T-helper 17 cell (primary cell): ENCODE measurements around the gene RRP12. TPM values are rescaled to one million over a fixed set of nuclear protein-coding genes. Genes with fewer than 3 reads are reported as not detected.

Experiments used
- ATAC-seq: fragments of 150-1000 bp; cut with Tn5 transposase; 2 replicates; pipeline ENCODE4 v1.10.0; 2021; ENCODE audit warnings: mild to moderate bottlenecking, moderate library complexity
- DNase-seq, 3 donors: peaks; one replicate each; pipeline versions ENCODE4 v3.0.0 to v3.0.0-alpha.2; 2020 to 2021
- H3K9me3 ChIP-seq: one replicate; pipeline ENCODE4 v1.7.0; 2013; ENCODE audit warnings: low read length, mild to moderate bottlenecking; ENCODE audit not compliant: control insufficient read depth, poor library complexity, severe bottlenecking
- H3K27ac Mint-ChIP-seq: one replicate; pipeline ENCODE4 v1.8.0; 2022; ENCODE audit warnings: mild to moderate bottlenecking, moderate library complexity, mixed read lengths
- H3K27me3 Mint-ChIP-seq: one replicate; pipeline ENCODE4 v1.8.0; 2022; ENCODE audit warnings: mixed read lengths
- H3K36me3 Mint-ChIP-seq: one replicate; pipeline ENCODE4 v1.8.0; 2022; ENCODE audit warnings: low read depth, mixed read lengths
- H3K4me1 Mint-ChIP-seq: one replicate; pipeline ENCODE4 v1.8.0; 2022; ENCODE audit warnings: mild to moderate bottlenecking, mixed read lengths
- H3K4me3 Mint-ChIP-seq: one replicate; pipeline ENCODE4 v1.8.0; 2022; ENCODE audit warnings: mild to moderate bottlenecking, moderate library complexity, mixed read lengths
- total RNA-seq, 4 donors: library from RNA in 2 of 4; stranded (reverse) in 2 of 4; gene quantifications; one replicate each; pipeline ENCODE4 v1.2.3 and lab custom pipeline; 2022 to 2026

RRP12 gene
- total RNA-seq, 2 donors from 2014 or later, result 138 to 231 TPM

- peaks cover 8% of the 10 kb centered on the region for H3K4me1 Mint-ChIP-seq
- H3K9me3 ChIP-seq, result no peaks in the 10 kb centered on the region
- no peaks in the 10 kb centered on the region for H3K36me3 Mint-ChIP-seq
- H3K27ac Mint-ChIP-seq, result peak overlapping the region; percentile 97
- no peaks in the 10 kb centered on the region for H3K27me3 Mint-ChIP-seq
- DNase-seq (no peak), ATAC-seq (no peak)
- H3K4me3 Mint-ChIP-seq, result peak overlapping the region; percentile 92
Observed at GRCh38 chr10:97399843-97400545, 1.1 kb downstream of the RRP12 start.

- no peak overlapping the region for H3K27ac Mint-ChIP-seq
- H3K4me3 Mint-ChIP-seq, result no peak overlapping the region
- H3K4me1 Mint-ChIP-seq, result peaks cover 2% of the 10 kb centered on the region
- H3K36me3 Mint-ChIP-seq, result no peaks in the 10 kb centered on the region
- H3K27me3 Mint-ChIP-seq, result no peaks in the 10 kb centered on the region
- ATAC-seq (no peak), DNase-seq (no peak)
- no peaks in the 10 kb centered on the region for H3K9me3 ChIP-seq
Observed at GRCh38 chr10:97396056-97396455, 5.1 kb downstream of the RRP12 start.

GRCh38 chr10:97393034-97393573, 8.0 kb downstream of the RRP12 start:
- ATAC-seq (no peak), DNase-seq (no peak)
- H3K27me3 Mint-ChIP-seq, result no peaks in the 10 kb centered on the region
- no peak overlapping the region for H3K4me3 Mint-ChIP-seq
- H3K9me3 ChIP-seq, result no peaks in the 10 kb centered on the region
- H3K36me3 Mint-ChIP-seq, result peaks cover 5% of the 10 kb centered on the region
- H3K4me1 Mint-ChIP-seq, result no peaks in the 10 kb centered on the region
- H3K27ac Mint-ChIP-seq, result peak overlapping the region; percentile 19

- Mint-ChIP-seq H3K27ac (peak overlapping the region; percentile 21), H3K36me3 (peaks cover 5% of the 10 kb centered on the region), H3K4me1 (peaks cover 3% of the 10 kb centered on the region), H3K4me3 (no peak overlapping the region), H3K27me3 (no peaks in the 10 kb centered on the region)
- ATAC-seq, result no peak
- H3K9me3 ChIP-seq, result no peaks in the 10 kb centered on the region
- DNase-seq, result no peak
Observed at GRCh38 chr10:97390091-97390490, 11.0 kb downstream of the RRP12 start.

GRCh38 chr10:97388152-97388551, 13.0 kb downstream of the RRP12 start:
- no peak for DNase-seq
- H3K27me3 Mint-ChIP-seq, result no peaks in the 10 kb centered on the region
- H3K36me3 Mint-ChIP-seq, result peaks cover 5% of the 10 kb centered on the region
- H3K27ac Mint-ChIP-seq, result no peak overlapping the region
- ATAC-seq, result peak; percentile 17
- H3K4me1 Mint-ChIP-seq, result peaks cover 3% of the 10 kb centered on the region
- H3K9me3 ChIP-seq, result no peaks in the 10 kb centered on the region
- no peak overlapping the region for H3K4me3 Mint-ChIP-seq

GRCh38 chr10:97385565-97385964, 15.6 kb downstream of the RRP12 start:
- no peak for ATAC-seq
- Mint-ChIP-seq H3K27me3 (no peaks in the 10 kb centered on the region), H3K4me3 (peak overlapping the region; percentile 28), H3K36me3 (peaks cover 5% of the 10 kb centered on the region), H3K27ac (peak overlapping the region; percentile 9), H3K4me1 (peaks cover 4% of the 10 kb centered on the region)
- no peaks in the 10 kb centered on the region for H3K9me3 ChIP-seq
- DNase-seq, result no peak

GRCh38 chr10:97384641-97385040, 16.5 kb downstream of the RRP12 start:
- peaks cover 5% of the 10 kb centered on the region for H3K36me3 Mint-ChIP-seq
- H3K9me3 ChIP-seq, result no peaks in the 10 kb centered on the region
- H3K4me1 Mint-ChIP-seq, result peaks cover 4% of the 10 kb centered on the region
- ATAC-seq, result no peak
- no peak overlapping the region for H3K4me3 Mint-ChIP-seq
- no peak for DNase-seq
- H3K27me3 Mint-ChIP-seq, result no peaks in the 10 kb centered on the region
- peak overlapping the region; percentile 45 for H3K27ac Mint-ChIP-seq

- Mint-ChIP-seq H3K4me1 (peaks cover 4% of the 10 kb centered on the region), H3K4me3 (no peak overlapping the region), H3K36me3 (peaks cover 5% of the 10 kb centered on the region), H3K27me3 (no peaks in the 10 kb centered on the region), H3K27ac (peak overlapping the region; percentile 45)
- H3K9me3 ChIP-seq, result no peaks in the 10 kb centered on the region
- ATAC-seq, result no peak
- DNase-seq, result no peak
Observed at GRCh38 chr10:97384156-97384555, 17.0 kb downstream of the RRP12 start.

GRCh38 chr10:97383159-97383558, 18.0 kb downstream of the RRP12 start:
- no peak for ATAC-seq
- Mint-ChIP-seq H3K27ac (no peak overlapping the region), H3K27me3 (no peaks in the 10 kb centered on the region), H3K4me1 (peaks cover 4% of the 10 kb centered on the region), H3K4me3 (no peak overlapping the region), H3K36me3 (no peaks in the 10 kb centered on the region)
- H3K9me3 ChIP-seq, result no peaks in the 10 kb centered on the region
- DNase-seq, result no peak

GRCh38 chr10:97381626-97382025, 19.5 kb downstream of the RRP12 start:
- H3K9me3 ChIP-seq, result no peaks in the 10 kb centered on the region
- H3K36me3 Mint-ChIP-seq, result no peaks in the 10 kb centered on the region
- no peak overlapping the region for H3K27ac Mint-ChIP-seq
- ATAC-seq (no peak), DNase-seq (no peak)
- H3K27me3 Mint-ChIP-seq, result no peaks in the 10 kb centered on the region
- peaks cover 4% of the 10 kb centered on the region for H3K4me1 Mint-ChIP-seq
- H3K4me3 Mint-ChIP-seq, result no peak overlapping the region

GRCh38 chr10:97380516-97380915, 20.6 kb downstream of the RRP12 start:
- no peak overlapping the region for H3K27ac Mint-ChIP-seq
- DNase-seq (no peak), ATAC-seq (no peak)
- peaks cover 4% of the 10 kb centered on the region for H3K4me1 Mint-ChIP-seq
- H3K36me3 Mint-ChIP-seq, result no peaks in the 10 kb centered on the region
- no peaks in the 10 kb centered on the region for H3K27me3 Mint-ChIP-seq
- H3K9me3 ChIP-seq, result no peaks in the 10 kb centered on the region
- no peak overlapping the region for H3K4me3 Mint-ChIP-seq

GRCh38 chr10:97378933-97379921, 21.9 kb downstream of the RRP12 start:
- peak overlapping the region; percentile 56 for H3K4me3 Mint-ChIP-seq
- ATAC-seq (peak; percentile 10), DNase-seq (no peak)
- H3K27ac Mint-ChIP-seq, result peak overlapping the region; percentile 82
- H3K9me3 ChIP-seq, result no peaks in the 10 kb centered on the region
- no peaks in the 10 kb centered on the region for H3K36me3 Mint-ChIP-seq
- H3K4me1 Mint-ChIP-seq, result peaks cover 2% of the 10 kb centered on the region
- H3K27me3 Mint-ChIP-seq, result no peaks in the 10 kb centered on the region

GRCh38 chr10:97376413-97376812, 24.7 kb downstream of the RRP12 start:
- peak overlapping the region; percentile 15 for H3K4me3 Mint-ChIP-seq

More at GRCh38 chr10:97376413-97376812, 24.7 kb downstream of the RRP12 start:
- H3K27me3 Mint-ChIP-seq, result no peaks in the 10 kb centered on the region
- peaks cover 4% of the 10 kb centered on the region for H3K36me3 Mint-ChIP-seq
- DNase-seq (no peak), ATAC-seq (no peak)
- H3K9me3 ChIP-seq, result no peaks in the 10 kb centered on the region
- no peak overlapping the region for H3K27ac Mint-ChIP-seq
- H3K4me1 Mint-ChIP-seq, result peaks cover 2% of the 10 kb centered on the region
